Neural cell (in vitro differentiated cells): ENCODE data around the gene NR5A1. TPM values are rescaled to one million over a fixed set of nuclear protein-coding genes. Genes with fewer than 3 reads are reported as not detected.

ENCODE experiments used
- H2AFZ ChIP-seq: fragments of 200-600, 300-800 bp; sonication (generic), shearing (Covaris generic); 2 replicates; pipeline ENCODE4 v1.6.0; 2014; ENCODE audit warnings: low read depth, mild to moderate bottlenecking, antibody characterized with exemption, low read length, moderate library complexity
- H3F3A ChIP-seq: fragments of 200-600 bp; shearing (Covaris generic); 2 replicates; pipeline ENCODE4 v1.6.1; 2016; ENCODE audit warnings: mild to moderate bottlenecking, moderate library complexity, mixed read lengths, antibody characterized with exemption, low read length; ENCODE audit not compliant: insufficient read depth, poor library complexity, severe bottlenecking
- H3K27ac ChIP-seq: fragments of 200-600, 300-800 bp; sonication (generic), shearing (Covaris generic); 2 replicates; pipeline ENCODE4 v1.5.1; 2014; ENCODE audit warnings: mild to moderate bottlenecking, low read length, moderate library complexity
- H3K27me3 ChIP-seq: fragments of 300-800, 200-600 bp; sonication (generic), shearing (Covaris generic); 2 replicates; pipeline ENCODE4 v1.6.0; 2014; ENCODE audit warnings: mild to moderate bottlenecking, low read depth, low read length, moderate library complexity; ENCODE audit not compliant: insufficient read depth
- H3K36me3 ChIP-seq: fragments of 300-800, 200-600 bp; sonication (generic), shearing (Covaris generic); 2 replicates; pipeline ENCODE4 v1.5.1; 2014; ENCODE audit warnings: mild to moderate bottlenecking, antibody characterized with exemption, low read length, moderate library complexity; ENCODE audit not compliant: insufficient read depth
- H3K4me2 ChIP-seq: fragments of 300-800, 200-600 bp; sonication (generic), shearing (Covaris generic); 2 replicates; pipeline ENCODE4 v1.6.0; 2014; ENCODE audit warnings: mild to moderate bottlenecking, low read length
- H3K4me3 ChIP-seq: fragments of 300-800, 200-600 bp; sonication (generic), shearing (Covaris generic); 2 replicates; pipeline ENCODE4 v1.5.1; 2014; ENCODE audit warnings: mild to moderate bottlenecking, low read length, moderate library complexity
- H3K79me2 ChIP-seq: fragments of 200-600 bp; shearing (Covaris generic); replicated peaks from 2 replicates; pipeline ENCODE4 v1.6.0; 2014; ENCODE audit warnings: mild to moderate bottlenecking, low read length, moderate library complexity; ENCODE audit not compliant: insufficient read depth
- H3K9ac ChIP-seq: fragments of 300-800, 200-600 bp; sonication (generic), shearing (Covaris generic); 2 replicates; pipeline ENCODE4 v1.6.1; 2016; ENCODE audit warnings: mild to moderate bottlenecking, low read length, mixed read lengths
- H3K9me2 ChIP-seq: fragments of 200-600 bp; shearing (Covaris generic); 2 replicates; pipeline ENCODE4 v1.6.1; 2016; ENCODE audit warnings: mild to moderate bottlenecking, low read length, mixed read lengths; ENCODE audit not compliant: insufficient read depth
- H3K9me3 ChIP-seq: fragments of 200-600, 300-800 bp; sonication (generic), shearing (Covaris generic); 2 replicates; pipeline ENCODE4 v1.6.1; 2016; ENCODE audit warnings: mild to moderate bottlenecking, mixed run types, low read length, moderate library complexity, mixed read lengths
- H4K20me1 ChIP-seq: fragments of 200-600 bp; shearing (Covaris generic); 2 replicates; pipeline ENCODE4 v1.6.1; 2016; ENCODE audit warnings: mild to moderate bottlenecking, mixed run types; ENCODE audit not compliant: insufficient read depth
- CTCF ChIP-seq: fragments of 450-650 bp; IDR thresholded peaks from 2 replicates; pipeline ENCODE4 v1.5.1; 2014; ENCODE audit warnings: antibody characterized with exemption, mild to moderate bottlenecking, moderate library complexity; ENCODE audit not compliant: poor library complexity, severe bottlenecking
- EP300 ChIP-seq: fragments of 450-650 bp; conservative IDR thresholded peaks from 2 replicates; pipeline ENCODE4 v1.6.1; 2014; ENCODE audit warnings: antibody characterized with exemption, mild to moderate bottlenecking, moderate library complexity; ENCODE audit not compliant: poor library complexity, severe bottlenecking
- EZH2 ChIP-seq: fragments of 200-600, 300-800 bp; shearing (Covaris generic), sonication (generic); IDR thresholded peaks from 2 replicates; pipeline ENCODE4 v1.6.1; 2014; ENCODE audit warnings: antibody characterized with exemption, low read length, borderline replicate concordance, mild to moderate bottlenecking; ENCODE audit not compliant: insufficient read depth, poor library complexity, severe bottlenecking
- MXI1 ChIP-seq: fragments of 450-650 bp; conservative IDR thresholded peaks from 2 replicates; pipeline ENCODE4 v1.6.1; 2014; ENCODE audit warnings: antibody characterized with exemption, mild to moderate bottlenecking; ENCODE audit not compliant: poor library complexity, severe bottlenecking
- POLR2AphosphoS5 ChIP-seq: IDR thresholded peaks from 2 replicates; pipeline ENCODE4 v1.6.1; 2012
- RAD21 ChIP-seq: fragments of 450-650 bp; conservative IDR thresholded peaks from 2 replicates; pipeline ENCODE4 v1.6.1; 2014; ENCODE audit warnings: antibody characterized with exemption, mild to moderate bottlenecking, moderate library complexity
- REST ChIP-seq: IDR thresholded peaks from 2 replicates; pipeline ENCODE4 v1.6.1; 2012; ENCODE audit warnings: borderline replicate concordance
- SMC3 ChIP-seq: fragments of 450-650 bp; conservative IDR thresholded peaks from 2 replicates; pipeline ENCODE4 v1.6.1; 2014; ENCODE audit warnings: antibody characterized with exemption, mild to moderate bottlenecking, moderate library complexity; ENCODE audit not compliant: poor library complexity
- TAF1 ChIP-seq: IDR thresholded peaks from 2 replicates; pipeline ENCODE4 v1.6.1; 2012; ENCODE audit warnings: low read depth
- polyA plus RNA-seq: library from polyadenylated mRNA; depleted of rRNA; stranded (reverse); fragments of >200 nt; gene quantifications from 2 replicates; pipeline ENCODE4 v1.2.3, GENCODE V29; 2014

Gene NR5A1
- polyA plus RNA-seq, 1 donor from 2014 or later, result 0.09 TPM

- Histone ChIP-seq H3K9me2 (no peaks in the 10 kb centered on the region), H3K79me2 (no peaks in the 10 kb centered on the region), H3K4me3 (no peak overlapping the region), H3K9ac (no peak overlapping the region), H2AFZ (no peak overlapping the region), H4K20me1 (no peaks in the 10 kb centered on the region), H3K27me3 (peaks cover 6% of the 10 kb centered on the region), H3K9me3 (no peaks in the 10 kb centered on the region), H3K27ac (no peak overlapping the region), H3F3A (no peaks in the 10 kb centered on the region), H3K4me2 (no peak overlapping the region), H3K36me3 (no peaks in the 10 kb centered on the region)
- TF ChIP-seq TAF1 (no peak), CTCF (no peak), POLR2AphosphoS5 (no peak), REST (no peak), SMC3 (no peak), EP300 (no peak), EZH2 (no peak), RAD21 (no peak), MXI1 (no peak)
Measured at GRCh38 chr9:124511426-124511840, 4.2 kb upstream of the NR5A1 start.

- no peak overlapping the region for H3K4me3 ChIP-seq
- H3K36me3 ChIP-seq, result no peaks in the 10 kb centered on the region
- peaks cover 12% of the 10 kb centered on the region for H3K27me3 ChIP-seq
- H3K27ac ChIP-seq, result no peak overlapping the region
- H3K79me2 ChIP-seq, result no peaks in the 10 kb centered on the region
- H3K9me3 ChIP-seq, result no peaks in the 10 kb centered on the region
- no peak overlapping the region for H3K9ac ChIP-seq
- no peaks in the 10 kb centered on the region for H3K9me2 ChIP-seq
- no peak overlapping the region for H3K4me2 ChIP-seq
- no peak overlapping the region for H2AFZ ChIP-seq
- no peak for TF ChIP-seq TAF1
- TF ChIP-seq REST, result no peak
- no peak for TF ChIP-seq POLR2AphosphoS5
- TF ChIP-seq SMC3, result no peak
- no peak for TF ChIP-seq EP300
- no peak for TF ChIP-seq EZH2
- no peak for TF ChIP-seq CTCF
- no peak for TF ChIP-seq RAD21
- TF ChIP-seq MXI1, result no peak
- H3F3A ChIP-seq, result no peaks in the 10 kb centered on the region
- no peaks in the 10 kb centered on the region for H4K20me1 ChIP-seq
Measured at GRCh38 chr9:124510650-124511425, 3.6 kb upstream of the NR5A1 start.
